ENCODE measurements around the gene BPHL. TPM values are rescaled to one million over a fixed set of nuclear protein-coding genes. Genes with fewer than 3 reads are reported as not detected.

BPHL gene
- total and polyA plus RNA-seq, 2 donors (not counting 1 experiment from before 2014, with no cell fraction given) = 10.3 to 14.3 TPM

DNA sequence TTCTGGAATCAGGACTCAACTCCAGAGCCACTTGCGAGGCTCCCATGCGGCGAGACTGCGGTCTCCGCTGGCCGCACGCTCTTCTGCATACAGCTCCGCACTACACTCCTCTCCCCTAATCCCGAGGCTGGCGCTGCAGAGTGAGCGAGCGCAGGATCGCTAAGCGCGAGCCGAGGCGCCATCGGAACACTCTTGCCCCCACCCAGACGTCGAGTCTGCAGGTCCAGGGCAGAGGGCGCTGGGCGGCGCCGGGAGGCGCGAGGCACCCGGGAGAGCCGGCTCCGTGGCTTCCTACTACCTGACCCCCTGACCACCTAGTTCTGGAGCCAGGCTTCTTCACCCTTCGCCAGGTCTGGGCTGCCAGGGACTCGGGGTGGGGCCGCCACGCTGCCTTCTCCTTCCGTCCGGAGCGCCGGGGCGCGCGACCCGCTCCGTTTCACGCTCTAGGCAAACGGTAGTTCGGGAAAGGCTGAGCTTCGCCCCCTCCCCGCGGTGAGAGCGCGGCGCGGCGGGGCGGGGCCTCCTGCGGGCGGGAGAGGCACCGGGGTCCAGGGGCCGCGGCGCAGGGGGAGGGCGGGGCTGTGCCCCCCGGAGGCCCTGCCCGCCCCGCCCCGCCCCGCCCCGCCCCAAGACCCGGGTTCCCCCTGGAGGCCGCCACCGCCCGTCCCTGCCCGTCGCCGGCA is 44.2 kb downstream of the BPHL start:
- Histone ChIP-seq H3K9ac (ENCODE audit: low read length) (peak overlapping the region; percentile 77), H3K79me2 (ENCODE audit: control insufficient read depth, insufficient read depth, low read length) (no peaks in the 10 kb centered on the region), H2AFZ (ENCODE audit: insufficient read depth, low read depth, low read length, poor library complexity, severe bottlenecking) (peak overlapping the region; percentile 92), H3K36me3 (replicated peaks in 1 of 2; ENCODE audit: control extremely low read depth in 1 of 2, control insufficient read depth in 1 of 2, extremely low read depth in 1 of 2, insufficient read depth in 2 of 2, low read length in 1 of 2) (no peaks in the 10 kb centered on the region), H4K20me1 (ENCODE audit: control insufficient read depth, insufficient read depth, low read length, poor library complexity, severe bottlenecking) (no peaks in the 10 kb centered on the region), H3K27me3 (replicated peaks in 1 of 4; ENCODE audit: control extremely low read depth in 1 of 4, control insufficient read depth in 3 of 4, insufficient read depth in 4 of 4, low read length in 3 of 4) (peaks cover 0 to 10% (median 0%) of the 10 kb centered on the region in 4 experiments), H3K27ac (ENCODE audit: low read length in 2 of 2) (peak overlapping the region in 1 of 2 donors; percentile 51), H3K4me2 (replicated peaks; ENCODE audit: low read depth, low read length, poor library complexity, severe bottlenecking) (peak overlapping the region; percentile 89), H3K4me1 (ENCODE audit: control insufficient read depth in 2 of 2, insufficient read depth in 2 of 2, low read length in 2 of 2) (peaks cover 10 to 18% of the 10 kb centered on the region in 2 donors), H3K4me3 (ENCODE audit: control extremely low read depth in 1 of 5, extremely low read depth in 1 of 5, insufficient read depth in 1 of 5, low read depth in 2 of 5, low read length in 4 of 5) (peak overlapping the region in 4 of 5 experiments; percentile 71 to 81 (median 78)), H3K9me3 (ENCODE audit: control extremely low read depth in 1 of 3, control insufficient read depth in 2 of 3, insufficient read depth in 1 of 3, low read length in 2 of 3) (no peaks in the 10 kb centered on the region)
- under 1% methylated on average over 51 of the region's 74 CpGs for WGBS (ENCODE audit: insufficient coverage)
- H3K27me3 Mint-ChIP-seq = peaks cover 4% of the 10 kb centered on the region
- H3K4me1 Mint-ChIP-seq = peaks cover 23% of the 10 kb centered on the region
- DNase-seq (peak; percentile 81), ATAC-seq (ENCODE audit: low read depth) (peak; percentile 79)
- POLR2A ChIA-PET = interaction anchor here (0.6 to 1.3 kb wide), 2 partner anchors 65 to 96 kb away, joined by 4 read pairs; partner anchors contain the start of gene PSMG4
- intact Hi-C loops (cut with micrococcal nuclease) = loop anchor here (1.0 to 5.0 kb wide), 7 partner anchors 36 to 974 kb away; partner anchors contain the start of genes BPHL and SERPINB1
- CTCF ChIA-PET = interaction anchor here (0.8 to 3.0 kb wide), 9 partner anchors 9 to 569 kb away, joined by 3 to 19 read pairs (median 4); partner anchors contain the start of gene TUBB2B
- TF ChIP-seq, protein P1, sequence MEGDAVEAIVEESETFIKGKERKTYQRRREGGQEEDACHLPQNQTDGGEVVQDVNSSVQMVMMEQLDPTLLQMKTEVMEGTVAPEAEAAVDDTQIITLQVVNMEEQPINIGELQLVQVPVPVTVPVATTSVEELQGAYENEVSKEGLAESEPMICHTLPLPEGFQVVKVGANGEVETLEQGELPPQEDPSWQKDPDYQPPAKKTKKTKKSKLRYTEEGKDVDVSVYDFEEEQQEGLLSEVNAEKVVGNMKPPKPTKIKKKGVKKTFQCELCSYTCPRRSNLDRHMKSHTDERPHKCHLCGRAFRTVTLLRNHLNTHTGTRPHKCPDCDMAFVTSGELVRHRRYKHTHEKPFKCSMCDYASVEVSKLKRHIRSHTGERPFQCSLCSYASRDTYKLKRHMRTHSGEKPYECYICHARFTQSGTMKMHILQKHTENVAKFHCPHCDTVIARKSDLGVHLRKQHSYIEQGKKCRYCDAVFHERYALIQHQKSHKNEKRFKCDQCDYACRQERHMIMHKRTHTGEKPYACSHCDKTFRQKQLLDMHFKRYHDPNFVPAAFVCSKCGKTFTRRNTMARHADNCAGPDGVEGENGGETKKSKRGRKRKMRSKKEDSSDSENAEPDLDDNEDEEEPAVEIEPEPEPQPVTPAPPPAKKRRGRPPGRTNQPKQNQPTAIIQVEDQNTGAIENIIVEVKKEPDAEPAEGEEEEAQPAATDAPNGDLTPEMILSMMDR (IDR thresholded peaks at IDR 0.05) = no peak
- no peak for TF ChIP-seq EZH2 (IDR thresholded peaks at IDR 0.05; ENCODE audit: borderline replicate concordance, insufficient read depth, low read depth, low read length, poor library complexity, severe bottlenecking)
- H3K27ac Mint-ChIP-seq = peak overlapping the region; percentile 71
- H3K4me3 Mint-ChIP-seq = peak overlapping the region; percentile 83
- no peaks in the 10 kb centered on the region for H3K9me3 Mint-ChIP-seq (ENCODE audit: insufficient read depth)

DNA sequence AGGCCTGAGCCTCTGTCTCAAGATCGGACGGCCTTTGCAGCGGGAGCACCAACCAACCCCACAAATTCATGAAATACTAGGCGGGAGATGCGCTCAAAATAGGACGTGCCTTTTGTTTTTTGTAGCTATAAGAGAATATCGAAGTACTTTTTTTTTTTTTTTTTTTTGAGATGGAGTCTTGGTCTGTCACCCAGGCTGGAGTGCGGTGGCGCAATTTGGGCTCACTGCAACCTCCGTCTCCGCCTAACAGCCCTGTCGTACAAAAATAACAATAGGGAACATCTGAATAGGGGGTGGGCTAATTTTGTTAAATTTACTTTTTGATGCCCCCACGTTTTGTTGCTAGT is 44.7 kb downstream of the BPHL start:
- no peaks in the 10 kb centered on the region for H3K9me3 Mint-ChIP-seq (ENCODE audit: insufficient read depth)
- intact Hi-C loops (cut with micrococcal nuclease) = loop anchor here (1.0 to 5.0 kb wide), 5 partner anchors 45 to 974 kb away; partner anchors contain the start of genes BPHL and SERPINB1
- H3K4me3 Mint-ChIP-seq = peak overlapping the region; percentile 83
- no CpG with 5 or more reads among the region's 13 CpGs for WGBS (ENCODE audit: insufficient coverage)
- Histone ChIP-seq H3K9me3 (ENCODE audit: control extremely low read depth in 1 of 3, control insufficient read depth in 2 of 3, insufficient read depth in 1 of 3, low read length in 2 of 3) (no peaks in the 10 kb centered on the region), H3K4me2 (replicated peaks; ENCODE audit: low read depth, low read length, poor library complexity, severe bottlenecking) (peak overlapping the region; percentile 89), H3K4me1 (ENCODE audit: control insufficient read depth in 2 of 2, insufficient read depth in 2 of 2, low read length in 2 of 2) (peaks cover 8 to 15% of the 10 kb centered on the region in 2 donors), H3K79me2 (ENCODE audit: control insufficient read depth, insufficient read depth, low read length) (no peaks in the 10 kb centered on the region), H3K9ac (ENCODE audit: low read length) (peak overlapping the region; percentile 77), H4K20me1 (ENCODE audit: control insufficient read depth, insufficient read depth, low read length, poor library complexity, severe bottlenecking) (no peaks in the 10 kb centered on the region), H3K36me3 (replicated peaks in 1 of 2; ENCODE audit: control extremely low read depth in 1 of 2, control insufficient read depth in 1 of 2, extremely low read depth in 1 of 2, insufficient read depth in 2 of 2, low read length in 1 of 2) (no peaks in the 10 kb centered on the region), H3K4me3 (ENCODE audit: control extremely low read depth in 1 of 5, extremely low read depth in 1 of 5, insufficient read depth in 1 of 5, low read depth in 2 of 5, low read length in 4 of 5) (peak overlapping the region; percentile 36 to 81 (median 77)), H3K27ac (ENCODE audit: low read length in 2 of 2) (no peak overlapping the region), H2AFZ (ENCODE audit: insufficient read depth, low read depth, low read length, poor library complexity, severe bottlenecking) (peak overlapping the region; percentile 20), H3K27me3 (replicated peaks in 1 of 4; ENCODE audit: control extremely low read depth in 1 of 4, control insufficient read depth in 3 of 4, insufficient read depth in 4 of 4, low read length in 3 of 4) (peaks cover 0 to 10% (median 0%) of the 10 kb centered on the region in 4 experiments)
- H3K27ac Mint-ChIP-seq = peak overlapping the region; percentile 44
- ATAC-seq (ENCODE audit: low read depth) = peak; percentile 5
- peaks cover 21% of the 10 kb centered on the region for H3K4me1 Mint-ChIP-seq
- TF ChIP-seq, protein P1 (IDR thresholded peaks at IDR 0.05) = no peak
- no peak for TF ChIP-seq EZH2 (IDR thresholded peaks at IDR 0.05; ENCODE audit: borderline replicate concordance, insufficient read depth, low read depth, low read length, poor library complexity, severe bottlenecking)
- no peak for DNase-seq
- H3K27me3 Mint-ChIP-seq = peaks cover 4% of the 10 kb centered on the region
- ChIA-PET POLR2A (no interaction called here), CTCF (interaction anchor here (1.0 to 3.0 kb wide), 7 partner anchors 9 to 91 kb away, joined by 3 to 19 read pairs (median 4); partner anchors contain the start of gene TUBB2B)
